Measurements from ENCODE around the gene CREBRF.

DNA sequence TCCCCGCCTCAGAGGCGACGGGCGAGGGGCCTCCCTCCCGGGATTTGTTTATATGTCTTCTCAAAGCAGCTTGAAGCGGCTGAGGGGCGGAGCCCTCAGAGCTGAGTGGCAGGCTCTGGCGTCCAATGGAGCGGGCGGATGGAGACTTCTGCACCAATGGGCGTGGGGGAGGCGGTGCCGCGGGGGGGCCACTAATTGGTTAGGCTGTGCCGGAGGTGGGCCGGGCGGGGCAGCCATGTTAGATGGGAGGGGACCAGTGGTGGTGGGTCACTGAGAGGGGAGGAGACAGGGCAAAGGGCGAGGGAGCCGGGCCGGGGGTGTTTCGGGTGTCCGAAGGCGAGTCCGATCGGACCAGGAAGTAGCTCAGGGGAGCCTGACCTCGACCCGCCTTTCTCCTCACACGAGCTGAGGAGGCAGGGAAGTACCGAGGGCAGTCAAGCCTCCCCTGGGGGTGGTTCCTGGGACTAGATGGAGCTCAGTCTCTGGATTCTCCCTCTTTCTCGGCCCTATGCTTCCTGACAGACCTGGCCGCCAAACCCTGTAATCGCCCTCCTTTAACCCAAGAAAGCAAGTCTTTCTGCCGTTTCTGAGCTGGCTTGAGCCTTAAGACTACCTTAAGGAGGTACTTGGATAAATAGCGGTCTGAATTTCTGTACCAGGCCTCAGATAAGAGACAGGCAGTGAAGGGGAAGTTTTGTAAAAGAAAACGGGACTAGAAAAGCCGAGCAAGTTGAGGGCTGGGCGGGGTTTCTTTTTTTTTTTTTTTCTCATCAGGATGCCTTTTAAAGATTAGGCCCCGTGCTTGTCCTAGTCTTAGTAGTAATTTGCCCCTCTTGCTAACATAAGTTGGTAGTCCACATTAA lies 1.1 kb downstream of the CREBRF start:
- TF ChIP-seq, protein P1, sequence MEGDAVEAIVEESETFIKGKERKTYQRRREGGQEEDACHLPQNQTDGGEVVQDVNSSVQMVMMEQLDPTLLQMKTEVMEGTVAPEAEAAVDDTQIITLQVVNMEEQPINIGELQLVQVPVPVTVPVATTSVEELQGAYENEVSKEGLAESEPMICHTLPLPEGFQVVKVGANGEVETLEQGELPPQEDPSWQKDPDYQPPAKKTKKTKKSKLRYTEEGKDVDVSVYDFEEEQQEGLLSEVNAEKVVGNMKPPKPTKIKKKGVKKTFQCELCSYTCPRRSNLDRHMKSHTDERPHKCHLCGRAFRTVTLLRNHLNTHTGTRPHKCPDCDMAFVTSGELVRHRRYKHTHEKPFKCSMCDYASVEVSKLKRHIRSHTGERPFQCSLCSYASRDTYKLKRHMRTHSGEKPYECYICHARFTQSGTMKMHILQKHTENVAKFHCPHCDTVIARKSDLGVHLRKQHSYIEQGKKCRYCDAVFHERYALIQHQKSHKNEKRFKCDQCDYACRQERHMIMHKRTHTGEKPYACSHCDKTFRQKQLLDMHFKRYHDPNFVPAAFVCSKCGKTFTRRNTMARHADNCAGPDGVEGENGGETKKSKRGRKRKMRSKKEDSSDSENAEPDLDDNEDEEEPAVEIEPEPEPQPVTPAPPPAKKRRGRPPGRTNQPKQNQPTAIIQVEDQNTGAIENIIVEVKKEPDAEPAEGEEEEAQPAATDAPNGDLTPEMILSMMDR (conservative IDR thresholded peaks at IDR 0.05): no peak
- TF ChIP-seq EZH2 (IDR thresholded peaks at IDR 0.05; ENCODE audit: low read depth): no peak
